H1 (cell line): ENCODE results near the gene KLC4. TPM values are rescaled to one million over a fixed set of nuclear protein-coding genes. Genes with fewer than 3 reads are reported as not detected.
A peak's percentile ranks its signal among the peaks of the same experiment; 100 is the strongest.

ENCODE experiments used
- CTCF ChIA-PET: fragments of 300-600 bp; sonication (Branson Sonifier 250); formaldehyde crosslinking; loops from one replicate; lab custom pipeline; 2021; ENCODE audit not compliant: partially characterized antibody; lab: Charles Lee
- POLR2A ChIA-PET: fragments of 300-600 bp; sonication (Branson Sonifier 250); formaldehyde crosslinking; loops from one replicate; lab custom pipeline; 2021; ENCODE audit warnings: inconsistent platforms; ENCODE audit not compliant: partially characterized antibody; lab: Charles Lee
- DNase-seq, 2 experiments: peaks; one replicate each; pipeline versions ENCODE4 v3.0.0 to v3.0.0-alpha.2; 2010 to 2022; ENCODE audit warnings: low spot score in 2 of 2, low read depth in 1 of 2, mixed read lengths in 1 of 2
- FAIRE-seq: peaks from 2 replicates; lab custom pipeline; 2011; peaks lifted over from hg19 to GRCh38; lab: Jason Lieb, UNC
- H2AFZ ChIP-seq: 2 replicates; pipeline ENCODE4 v1.8.1; 2012; ENCODE audit warnings: low read length, inconsistent platforms
- H2AK5ac ChIP-seq: 2 replicates; pipeline ENCODE4 v1.6.1; 2013; ENCODE audit warnings: low read depth, low read length
- H2BK120ac ChIP-seq: replicated peaks from 2 replicates; pipeline ENCODE3; 2013; ENCODE audit warnings: low read depth, low read length, inconsistent platforms
- H2BK12ac ChIP-seq: 2 replicates; pipeline ENCODE4 v1.6.1; 2013; ENCODE audit warnings: low read depth, low read length
- H2BK15ac ChIP-seq: 2 replicates; pipeline ENCODE4 v1.6.1; 2013; ENCODE audit warnings: low read length
- H2BK20ac ChIP-seq: 2 replicates; pipeline ENCODE4 v1.6.1; 2013; ENCODE audit warnings: low read length
- H2BK5ac ChIP-seq: 2 replicates; pipeline ENCODE4 v1.6.1; 2013; ENCODE audit warnings: low read depth, low read length
- H3K14ac ChIP-seq: 2 replicates; pipeline ENCODE4 v1.6.1; 2013; ENCODE audit warnings: inconsistent platforms; ENCODE audit not compliant: insufficient read length
- H3K18ac ChIP-seq: 2 replicates; pipeline ENCODE4 v1.6.1; 2013; ENCODE audit warnings: low read length; ENCODE audit errors: extremely low read depth
- H3K23ac ChIP-seq: 2 replicates; pipeline ENCODE4 v1.6.1; 2013; ENCODE audit warnings: inconsistent platforms; ENCODE audit not compliant: insufficient read length
- H3K23me2 ChIP-seq: 2 replicates; pipeline ENCODE4 v1.6.1; 2013; ENCODE audit warnings: low read depth, low read length
- H3K27ac ChIP-seq: 2 replicates; pipeline ENCODE4 v1.6.1; 2011; ENCODE audit warnings: low read depth, low read length, inconsistent platforms
- H3K27me3 ChIP-seq, 4 experiments: replicated peaks in 1 of 4; 1 replicate in 1 of 4; 2 replicates in 3 of 4; pipeline versions ENCODE4 v1.6.1 to v1.8.1; 2011 to 2013; ENCODE audit warnings: low read length in 3 of 4, mild to moderate bottlenecking in 3 of 4, inconsistent platforms in 2 of 4, mixed read lengths in 2 of 4, moderate library complexity in 1 of 4; ENCODE audit not compliant: control insufficient read depth in 3 of 4, insufficient read depth in 3 of 4; ENCODE audit errors: extremely low read depth in 1 of 4
- H3K36me3 ChIP-seq, 4 experiments: 2 replicates each; pipeline versions ENCODE4 v1.6.1 to v1.8.1; 2011 to 2013; ENCODE audit warnings: mild to moderate bottlenecking in 4 of 4, low read length in 3 of 4, moderate library complexity in 2 of 4, control low read depth in 1 of 4, inconsistent platforms in 1 of 4; ENCODE audit not compliant: insufficient read depth in 4 of 4, control insufficient read depth in 2 of 4
- H3K4ac ChIP-seq: replicated peaks from 2 replicates; pipeline ENCODE3; 2013; ENCODE audit warnings: low read length, low read depth, mixed read lengths, inconsistent platforms; ENCODE audit not compliant: insufficient read length
- H3K4me1 ChIP-seq, 4 experiments: replicated peaks in 1 of 4; 1 replicate in 1 of 4; 2 replicates in 3 of 4; pipeline versions ENCODE4 v1.6.1 to v1.8.1; 2011 to 2013; ENCODE audit warnings: low read length in 3 of 4, inconsistent platforms in 2 of 4, mixed read lengths in 1 of 4; ENCODE audit not compliant: insufficient read depth in 4 of 4, control insufficient read depth in 3 of 4
- H3K4me2 ChIP-seq, 2 experiments: 2 replicates each; pipeline versions ENCODE4 v1.6.1 to v1.8.1; 2011 to 2013; ENCODE audit warnings: low read depth in 2 of 2, low read length in 2 of 2, control low read depth in 1 of 2, inconsistent platforms in 1 of 2, mild to moderate bottlenecking in 1 of 2; ENCODE audit not compliant: insufficient read depth in 1 of 2
- H3K4me3 ChIP-seq, 4 experiments: fragments of 200-600, 300-600 bp in 1 of 4; sonication (generic), shearing (Covaris generic), sonication (Bioruptor Twin) in 1 of 4; 2 replicates each; pipeline versions ENCODE4 v1.5.1 to v1.8.1; 2011 to 2016; ENCODE audit warnings: low read length in 4 of 4, low read depth in 3 of 4, control low read depth in 2 of 4, inconsistent platforms in 2 of 4, mild to moderate bottlenecking in 2 of 4, mixed read lengths in 1 of 4, moderate library complexity in 1 of 4; ENCODE audit not compliant: insufficient read depth in 2 of 4; ENCODE audit errors: extremely low read depth in 1 of 4
- H3K56ac ChIP-seq: replicated peaks from 2 replicates; pipeline ENCODE3; 2013; ENCODE audit warnings: low read depth, mild to moderate bottlenecking, mixed read lengths, low read length, inconsistent platforms; ENCODE audit not compliant: insufficient read length
- H3K79me1 ChIP-seq: 2 replicates; pipeline ENCODE4 v1.6.1; 2013; ENCODE audit warnings: low read depth, low read length, control low read depth
- H3K79me2 ChIP-seq, 2 experiments: 2 replicates each; pipeline versions ENCODE4 v1.6.1 to v1.8.1; 2012 to 2013; ENCODE audit warnings: low read length in 2 of 2, mild to moderate bottlenecking in 2 of 2, inconsistent platforms in 1 of 2; ENCODE audit not compliant: insufficient read depth in 2 of 2, control insufficient read depth in 1 of 2
- H3K9ac ChIP-seq, 4 experiments: replicated peaks in 1 of 4; 1 replicate in 1 of 4; 2 replicates in 3 of 4; pipeline versions ENCODE4 v1.6.1 to v1.8.1; 2011 to 2013; ENCODE audit warnings: low read depth in 3 of 4, low read length in 3 of 4, control low read depth in 2 of 4, mild to moderate bottlenecking in 2 of 4, moderate library complexity in 2 of 4, inconsistent platforms in 1 of 4; ENCODE audit errors: extremely low read depth in 1 of 4
- H3K9me3 ChIP-seq, 2 experiments: 2 replicates each; pipeline versions ENCODE4 v1.6.1 to v1.8.1; 2012 to 2013; ENCODE audit warnings: mild to moderate bottlenecking in 2 of 2, moderate library complexity in 2 of 2, control low read depth in 1 of 2, inconsistent platforms in 1 of 2, low read depth in 1 of 2, low read length in 1 of 2, mixed read lengths in 1 of 2; ENCODE audit not compliant: insufficient read depth in 2 of 2
- H4K20me1 ChIP-seq, 2 experiments: replicated peaks in 1 of 2; 2 replicates each; pipeline versions ENCODE3 to v1.8.1; 2011 to 2013; ENCODE audit warnings: inconsistent platforms in 2 of 2, low read length in 2 of 2, mild to moderate bottlenecking in 1 of 2; ENCODE audit not compliant: insufficient read depth in 2 of 2, control insufficient read depth in 1 of 2
- H4K5ac ChIP-seq: 2 replicates; pipeline ENCODE4 v1.6.1; 2013; ENCODE audit warnings: low read length, low read depth, mixed read lengths, inconsistent platforms; ENCODE audit not compliant: insufficient read length
- H4K8ac ChIP-seq: 2 replicates; pipeline ENCODE4 v1.8.0; 2013; ENCODE audit warnings: mild to moderate bottlenecking, moderate library complexity, low read length, inconsistent platforms; ENCODE audit not compliant: insufficient read depth; ENCODE audit errors: extremely low read depth
- H4K91ac ChIP-seq: replicated peaks from 2 replicates; pipeline ENCODE3; 2013; ENCODE audit warnings: low read length, mixed read lengths, inconsistent platforms; ENCODE audit not compliant: insufficient read length
- PHF8 ChIP-seq: fragments of 200-600 bp; sonication (generic); conservative IDR thresholded peaks from 2 replicates; pipeline ENCODE4 v1.7.1; 2012; ENCODE audit warnings: low read depth, mild to moderate bottlenecking, inconsistent platforms, low read length, moderate library complexity
- SAP30 ChIP-seq: fragments of 300-600 bp; sonication (generic); IDR thresholded peaks from 2 replicates; pipeline ENCODE4 v1.7.1; 2012; ENCODE audit warnings: low read length, moderate library complexity, mild to moderate bottlenecking, inconsistent platforms; ENCODE audit not compliant: insufficient read depth, insufficient replicate concordance
- SIX5 ChIP-seq: IDR thresholded peaks from 2 replicates; pipeline ENCODE4 v1.6.1; 2011; ENCODE audit warnings: mild to moderate bottlenecking, low read depth, low read length
- WGBS, 2 experiments: shearing (Covaris generic) in 1 of 2; methylation state at CpG; one replicate each; pipeline versions ENCODE4 v1.1.6 to v1.1.7; 2013 to 2015; ENCODE audit warnings: low lambda C conversion rate in 2 of 2, mixed read lengths in 2 of 2, inconsistent platforms in 1 of 2, low coverage in 1 of 2, missing lambda C conversion rate in 1 of 2; ENCODE audit not compliant: insufficient replicate concordance in 2 of 2, insufficient coverage in 1 of 2, insufficient read length in 1 of 2; ENCODE audit errors: extremely low coverage in 1 of 2, missing lambda C conversion rate in 1 of 2; 5-methylcytosine and 5-hydroxymethylcytosine counted together
- polyA plus RNA-seq, 7 experiments: library from polyadenylated mRNA; depleted of rRNA in 3 of 7; stranded (reverse) in 5 of 7; unstranded in 2 of 7; fragments of >200 nt in 5 of 7; fragments of 200-250 nt in 2 of 7; gene quantifications; 1 replicate in 5 of 7; 2 replicates in 1 of 7; 4 replicates in 1 of 7; pipeline versions ENCODE4 v1.2.1 to v1.2.3, GENCODE V29; 2011 to 2013; ENCODE audit warnings: missing spikeins in 2 of 7, mixed read lengths in 2 of 7
- total RNA-seq: library from RNA; stranded (reverse); fragmentation: NEBNext Ultra II Directional; extraction: Animal tissue kit (Norgen Biotek cat#: 25700); gene quantifications from 2 replicates; pipeline ENCODE4 v1.2.1, GENCODE V29; 2021

KLC4 gene
- total and polyA plus RNA-seq, 2 of the 8 experiments (the other 6 are each of a cell fraction or from before 2014, with no cell fraction given), result 15.7 to 28.5 TPM

GRCh38 chr6:43013097-43013842, 46.2 kb upstream of the KLC4 start:
- Histone ChIP-seq H3K23me2 (peaks cover 7% of the 10 kb centered on the region), H3K56ac (peak overlapping the region; percentile 32), H3K79me2 (peaks cover 3 to 45% of the 10 kb centered on the region in 2 experiments; a peak in 2 of 4 replicates), H2BK20ac (no peak overlapping the region), H3K4ac (no peak overlapping the region), H3K9me3 (no peaks in the 10 kb centered on the region), H2BK5ac (0 out of 2 replicates have a peak overlapping the region, but pooled peaks have one; percentile 11), H3K4me3 (peak overlapping the region; percentile 47 to 87 (median 85)), H4K5ac (no peak overlapping the region), H3K4me2 (peak overlapping the region; percentile 89 to 95), H3K18ac (no peak overlapping the region), H4K8ac (no peak overlapping the region; the same call in 1 of the 2 replicates), H3K79me1 (peaks cover 8% of the 10 kb centered on the region), H3K27me3 (no peaks in the 10 kb centered on the region), H4K20me1 (peaks cover 0 to 7% of the 10 kb centered on the region in 2 experiments), H2AK5ac (no peak overlapping the region), H3K9ac (peak overlapping the region; percentile 38 to 71 (median 64)), H3K14ac (no peak overlapping the region), H3K27ac (0 out of 2 replicates have a peak overlapping the region, but pooled peaks have one; percentile 37), H2BK15ac (no peak overlapping the region), H3K4me1 (peaks cover 0 to 9% (median 4%) of the 10 kb centered on the region in 4 experiments; a peak in 6 of 7 replicates), H3K36me3 (peaks cover 16 to 45% (median 42%) of the 10 kb centered on the region in 4 experiments), H2AFZ (no peak overlapping the region; the same call in 1 of the 2 replicates), H4K91ac (no peak overlapping the region), H2BK120ac (no peak overlapping the region), H3K23ac (no peak overlapping the region)
- ChIA-PET CTCF (interaction anchor here (0.7 to 2.2 kb wide), 17 partner anchors 8 to 130 kb away, joined by 3 to 9 read pairs (median 4); partner anchors contain the start of genes GNMT, PTK7 and RRP36), POLR2A (interaction anchor here (0.5 to 27.9 kb wide), 19 partner anchors 9 to 162 kb away, joined by 3 to 584 read pairs (median 7); partner anchors contain the start of genes CNPY3, CUL7, KLC4 and MRPL2)
- no peak for FAIRE-seq
- 26% methylated on average over 13 of the region's 25 CpGs; no CpG with 5 or more reads in 1 of the 2 experiments for WGBS, 2 experiments
- peak; percentile 89 for TF ChIP-seq SAP30
- TF ChIP-seq PHF8, result peak; percentile 63
- TF ChIP-seq SIX5, result no peak
- TF ChIP-seq, all 59 proteins: peak for 2
- no peak overlapping the region for H2BK12ac ChIP-seq
- no peak for DNase-seq
